NB4 (cell line): ENCODE measurements around the gene LINGO1.
A peak's percentile ranks its signal among the peaks of the same experiment; 100 is the strongest.

Experiments
- DNase-seq: peaks from one replicate; pipeline ENCODE4 v3.0.0; 2010; ENCODE audit warnings: low read depth
- H3K4me3 ChIP-seq: one replicate; pipeline ENCODE4 v1.5.1; 2011; ENCODE audit warnings: mild to moderate bottlenecking, low read depth, low read length, moderate library complexity
- MAX ChIP-seq: IDR thresholded peaks from 2 replicates; pipeline ENCODE4 v1.6.1; 2011; ENCODE audit warnings: low read depth, low read length
- MYC ChIP-seq: IDR thresholded peaks from 2 replicates; pipeline ENCODE4 v1.6.1; 2011; ENCODE audit warnings: low read depth, low read length
- POLR2A ChIP-seq: IDR thresholded peaks from 2 replicates; pipeline ENCODE4 v1.6.1; 2011; ENCODE audit warnings: mild to moderate bottlenecking; ENCODE audit not compliant: insufficient read length; ENCODE audit errors: extremely low read depth
- TF ChIP-seq, protein P1 (sequence below): IDR thresholded peaks from one replicate; pipeline ENCODE4 v1.5.1; 2012; ENCODE audit warnings: low read depth, low read length

Gene LINGO1

GRCh38 chr15:77632534-77633133, at the start of gene LINGO1:
Gene LINGO1 (minus strand): TSS chr15:77632912. CDS start chr15:77632315, 597 bp downstream.
- no peak within 1 kb of the TSS for H3K4me3 ChIP-seq
- TF ChIP-seq MYC (no peak), MAX (no peak), POLR2A (no peak)
- TF ChIP-seq, protein P1, sequence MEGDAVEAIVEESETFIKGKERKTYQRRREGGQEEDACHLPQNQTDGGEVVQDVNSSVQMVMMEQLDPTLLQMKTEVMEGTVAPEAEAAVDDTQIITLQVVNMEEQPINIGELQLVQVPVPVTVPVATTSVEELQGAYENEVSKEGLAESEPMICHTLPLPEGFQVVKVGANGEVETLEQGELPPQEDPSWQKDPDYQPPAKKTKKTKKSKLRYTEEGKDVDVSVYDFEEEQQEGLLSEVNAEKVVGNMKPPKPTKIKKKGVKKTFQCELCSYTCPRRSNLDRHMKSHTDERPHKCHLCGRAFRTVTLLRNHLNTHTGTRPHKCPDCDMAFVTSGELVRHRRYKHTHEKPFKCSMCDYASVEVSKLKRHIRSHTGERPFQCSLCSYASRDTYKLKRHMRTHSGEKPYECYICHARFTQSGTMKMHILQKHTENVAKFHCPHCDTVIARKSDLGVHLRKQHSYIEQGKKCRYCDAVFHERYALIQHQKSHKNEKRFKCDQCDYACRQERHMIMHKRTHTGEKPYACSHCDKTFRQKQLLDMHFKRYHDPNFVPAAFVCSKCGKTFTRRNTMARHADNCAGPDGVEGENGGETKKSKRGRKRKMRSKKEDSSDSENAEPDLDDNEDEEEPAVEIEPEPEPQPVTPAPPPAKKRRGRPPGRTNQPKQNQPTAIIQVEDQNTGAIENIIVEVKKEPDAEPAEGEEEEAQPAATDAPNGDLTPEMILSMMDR, result no peak
- peak; percentile 16 for DNase-seq

DNA sequence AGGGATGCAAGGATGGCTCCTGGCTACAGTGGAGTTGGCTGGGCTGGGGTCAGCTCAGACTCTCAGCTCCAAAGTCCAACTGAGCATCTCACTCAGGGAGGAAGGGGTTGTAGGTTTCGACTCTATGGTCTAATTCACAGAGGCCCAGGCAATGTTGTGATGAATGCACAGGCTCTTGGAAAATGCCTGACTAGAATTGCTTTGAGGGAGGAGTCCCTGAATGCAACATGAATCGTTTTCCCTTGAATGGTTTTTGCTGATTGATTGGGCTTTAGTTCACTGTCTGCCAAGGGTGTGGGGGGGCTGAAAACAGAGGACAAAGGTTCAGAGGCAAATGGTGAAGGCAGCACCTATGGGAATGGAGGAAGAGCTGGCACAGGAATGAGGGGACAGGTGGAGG, 48.6 kb upstream of the LINGO1 start:
- DNase-seq, result no peak
- no peak for TF ChIP-seq POLR2A
- TF ChIP-seq MAX, result no peak
- TF ChIP-seq, protein P1, result no peak
- no peak for TF ChIP-seq MYC
- H3K4me3 ChIP-seq, result no peak overlapping the region

DNA sequence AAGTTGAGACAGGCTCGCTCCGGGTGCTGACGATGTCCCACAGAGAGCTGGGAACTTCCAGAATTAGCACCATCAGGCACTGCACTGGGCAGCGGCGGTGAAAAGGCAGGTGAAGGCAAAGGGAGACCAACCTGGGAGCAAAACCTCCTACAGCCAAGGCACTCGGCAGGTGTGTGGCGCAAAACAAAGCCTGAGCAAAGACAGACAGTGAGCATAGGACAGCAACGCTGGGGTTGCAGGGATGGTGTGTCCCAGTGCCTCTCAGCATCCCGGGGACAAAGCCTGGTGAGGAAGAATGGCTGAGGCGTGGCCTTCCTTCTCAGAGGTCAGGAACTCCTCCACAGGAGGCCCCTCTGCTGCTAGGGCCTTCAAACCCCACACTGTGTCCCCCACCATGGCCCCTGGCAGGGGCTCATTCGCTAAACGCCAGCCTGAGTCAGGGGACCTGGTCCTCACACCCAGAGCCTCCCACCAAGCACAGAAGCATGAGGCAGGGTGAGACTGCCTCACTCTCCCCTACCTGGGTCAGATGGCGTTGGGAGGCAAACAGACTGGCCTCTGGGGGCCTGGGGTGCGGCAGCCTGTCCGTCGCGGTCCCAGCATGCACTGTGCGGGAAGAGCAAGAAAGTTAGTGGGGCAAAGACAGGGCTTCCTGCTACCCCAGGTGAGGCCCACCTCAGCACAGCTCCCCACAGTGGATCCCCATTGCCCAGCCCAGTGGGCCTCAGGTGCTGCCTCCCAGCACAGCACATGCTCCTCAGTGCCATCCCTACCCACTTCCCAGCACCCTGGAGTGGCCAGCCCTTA, 44.1 kb upstream of the LINGO1 start:
- H3K4me3 ChIP-seq, result no peak overlapping the region
- TF ChIP-seq, protein P1, result no peak
- no peak for DNase-seq

DNA sequence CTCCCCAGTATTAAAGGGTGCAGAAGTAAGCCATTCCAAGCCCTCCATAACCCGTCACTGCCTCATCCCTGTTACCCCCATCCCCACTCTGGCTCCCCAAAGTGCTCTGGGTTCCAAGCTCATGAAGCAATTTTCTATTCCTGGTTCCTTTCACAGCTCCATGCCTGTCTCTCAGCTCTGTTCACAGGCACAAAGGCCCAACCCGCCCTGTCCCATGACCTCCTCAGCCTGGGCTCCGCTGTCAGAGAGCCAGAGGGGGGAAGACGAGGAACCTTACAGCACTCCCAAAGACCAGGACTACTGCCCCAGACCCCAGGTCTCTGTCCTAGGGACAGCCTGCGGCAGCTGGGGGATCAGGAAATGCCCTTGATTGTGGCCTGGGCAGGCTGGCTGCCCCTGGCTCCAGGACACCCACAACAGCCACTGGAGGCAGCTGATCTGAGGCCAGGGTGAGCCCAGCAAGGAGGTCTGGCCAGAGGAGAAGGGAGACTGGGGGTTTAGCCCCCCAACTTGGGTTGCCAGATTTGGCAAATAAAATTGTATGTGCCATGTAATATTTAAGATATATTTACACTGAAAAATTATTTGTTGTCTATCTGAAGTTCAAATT, 43.2 kb upstream of the LINGO1 start:
- TF ChIP-seq MYC (no peak), POLR2A (no peak), MAX (no peak)
- TF ChIP-seq, protein P1, result no peak
- DNase-seq, result no peak
- H3K4me3 ChIP-seq, result no peak overlapping the region

DNA sequence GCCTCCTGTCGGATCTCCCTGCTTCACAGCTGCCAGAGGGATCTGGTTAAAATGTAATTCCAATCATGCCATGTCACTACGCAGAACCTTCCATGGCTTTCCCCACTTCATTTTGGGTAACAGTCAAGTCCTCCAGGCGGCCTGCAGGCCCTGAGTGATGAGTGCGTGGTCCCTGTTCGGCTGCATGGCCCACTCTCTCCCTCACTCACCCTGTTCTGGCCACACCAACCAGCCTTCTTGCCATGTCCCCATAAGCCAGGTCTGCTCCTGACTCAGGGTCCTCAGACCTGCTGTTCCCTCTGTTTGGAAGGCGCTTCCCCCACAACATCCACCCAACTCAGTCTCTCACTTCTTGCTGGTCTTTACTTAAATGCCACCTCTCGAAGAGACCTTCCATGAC, 41.6 kb upstream of the LINGO1 start:
- no peak overlapping the region for H3K4me3 ChIP-seq
- TF ChIP-seq, protein P1, result no peak
- TF ChIP-seq MAX (no peak), MYC (no peak), POLR2A (no peak)
- DNase-seq, result no peak
